ENCODE results near the gene S100A7.

GRCh38 chr1:153438599-153438998 lies 21.9 kb downstream of the S100A7 start:
- TF ChIP-seq, protein P1, sequence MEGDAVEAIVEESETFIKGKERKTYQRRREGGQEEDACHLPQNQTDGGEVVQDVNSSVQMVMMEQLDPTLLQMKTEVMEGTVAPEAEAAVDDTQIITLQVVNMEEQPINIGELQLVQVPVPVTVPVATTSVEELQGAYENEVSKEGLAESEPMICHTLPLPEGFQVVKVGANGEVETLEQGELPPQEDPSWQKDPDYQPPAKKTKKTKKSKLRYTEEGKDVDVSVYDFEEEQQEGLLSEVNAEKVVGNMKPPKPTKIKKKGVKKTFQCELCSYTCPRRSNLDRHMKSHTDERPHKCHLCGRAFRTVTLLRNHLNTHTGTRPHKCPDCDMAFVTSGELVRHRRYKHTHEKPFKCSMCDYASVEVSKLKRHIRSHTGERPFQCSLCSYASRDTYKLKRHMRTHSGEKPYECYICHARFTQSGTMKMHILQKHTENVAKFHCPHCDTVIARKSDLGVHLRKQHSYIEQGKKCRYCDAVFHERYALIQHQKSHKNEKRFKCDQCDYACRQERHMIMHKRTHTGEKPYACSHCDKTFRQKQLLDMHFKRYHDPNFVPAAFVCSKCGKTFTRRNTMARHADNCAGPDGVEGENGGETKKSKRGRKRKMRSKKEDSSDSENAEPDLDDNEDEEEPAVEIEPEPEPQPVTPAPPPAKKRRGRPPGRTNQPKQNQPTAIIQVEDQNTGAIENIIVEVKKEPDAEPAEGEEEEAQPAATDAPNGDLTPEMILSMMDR (IDR thresholded peaks at IDR 0.05; ENCODE audit: low read depth, low read length), result no peak
- no peak for TF ChIP-seq POLR2A (IDR thresholded peaks at IDR 0.05; ENCODE audit: extremely low read depth, insufficient read length)
- TF ChIP-seq MYC (IDR thresholded peaks at IDR 0.05; ENCODE audit: low read depth, low read length), result no peak

All from NB4 (cell line).